Kidney epithelial cell (primary cell): ENCODE results near the gene PTPRU. TPM values are rescaled to one million over a fixed set of nuclear protein-coding genes. Genes with fewer than 3 reads are reported as not detected.

Source experiments
- DNase-seq: peaks from one replicate; pipeline ENCODE4 v3.0.0-alpha.2; 2010; ENCODE audit warnings: low read depth
- H3K27me3 ChIP-seq: 2 replicates; pipeline ENCODE4 v1.6.0; 2011; ENCODE audit warnings: low read length; ENCODE audit not compliant: control insufficient read depth, insufficient read depth
- H3K36me3 ChIP-seq: 2 replicates; pipeline ENCODE4 v1.5.1; 2011; ENCODE audit warnings: low read length; ENCODE audit not compliant: control insufficient read depth, insufficient read depth
- H3K4me3 ChIP-seq: 2 replicates; pipeline ENCODE4 v1.5.1; 2011; ENCODE audit warnings: low read depth, mild to moderate bottlenecking, control low read depth, low read length
- total RNA-seq: library from RNA; depleted of rRNA; stranded (reverse); fragments of >200 nt; gene quantifications from 2 replicates; pipeline ENCODE4 v1.2.3, GENCODE V29; 2015
- TF ChIP-seq, protein P1 (sequence below): IDR thresholded peaks from 2 replicates; pipeline ENCODE4 v1.5.1; 2011; ENCODE audit warnings: mild to moderate bottlenecking, moderate library complexity, low read length, control low read depth, inconsistent platforms; ENCODE audit not compliant: insufficient read depth, poor library complexity, severe bottlenecking

The PTPRU gene
- total RNA-seq, 1 donor from 2014 or later = 55.4 TPM

DNA sequence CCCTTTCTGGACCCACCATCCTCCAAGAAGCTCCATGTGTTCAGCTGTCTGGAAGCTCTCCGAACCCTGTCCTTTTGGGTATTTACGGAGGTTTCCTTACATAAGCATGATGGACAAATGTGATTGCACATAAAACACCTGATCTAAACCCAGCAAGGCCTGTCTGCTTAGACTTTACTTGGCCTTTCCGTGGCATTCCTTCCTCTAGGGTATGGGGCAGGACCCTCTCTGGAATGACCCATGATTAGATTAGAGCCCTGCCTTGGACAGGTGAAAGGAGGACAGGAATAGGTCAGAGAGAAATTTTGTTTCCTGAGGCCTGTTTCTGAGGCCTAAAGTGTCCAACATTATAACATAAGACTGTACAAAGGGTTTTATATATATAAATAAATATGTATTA lies 16.9 kb downstream of the PTPRU start:
- TF ChIP-seq, protein P1, sequence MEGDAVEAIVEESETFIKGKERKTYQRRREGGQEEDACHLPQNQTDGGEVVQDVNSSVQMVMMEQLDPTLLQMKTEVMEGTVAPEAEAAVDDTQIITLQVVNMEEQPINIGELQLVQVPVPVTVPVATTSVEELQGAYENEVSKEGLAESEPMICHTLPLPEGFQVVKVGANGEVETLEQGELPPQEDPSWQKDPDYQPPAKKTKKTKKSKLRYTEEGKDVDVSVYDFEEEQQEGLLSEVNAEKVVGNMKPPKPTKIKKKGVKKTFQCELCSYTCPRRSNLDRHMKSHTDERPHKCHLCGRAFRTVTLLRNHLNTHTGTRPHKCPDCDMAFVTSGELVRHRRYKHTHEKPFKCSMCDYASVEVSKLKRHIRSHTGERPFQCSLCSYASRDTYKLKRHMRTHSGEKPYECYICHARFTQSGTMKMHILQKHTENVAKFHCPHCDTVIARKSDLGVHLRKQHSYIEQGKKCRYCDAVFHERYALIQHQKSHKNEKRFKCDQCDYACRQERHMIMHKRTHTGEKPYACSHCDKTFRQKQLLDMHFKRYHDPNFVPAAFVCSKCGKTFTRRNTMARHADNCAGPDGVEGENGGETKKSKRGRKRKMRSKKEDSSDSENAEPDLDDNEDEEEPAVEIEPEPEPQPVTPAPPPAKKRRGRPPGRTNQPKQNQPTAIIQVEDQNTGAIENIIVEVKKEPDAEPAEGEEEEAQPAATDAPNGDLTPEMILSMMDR = no peak

DNA sequence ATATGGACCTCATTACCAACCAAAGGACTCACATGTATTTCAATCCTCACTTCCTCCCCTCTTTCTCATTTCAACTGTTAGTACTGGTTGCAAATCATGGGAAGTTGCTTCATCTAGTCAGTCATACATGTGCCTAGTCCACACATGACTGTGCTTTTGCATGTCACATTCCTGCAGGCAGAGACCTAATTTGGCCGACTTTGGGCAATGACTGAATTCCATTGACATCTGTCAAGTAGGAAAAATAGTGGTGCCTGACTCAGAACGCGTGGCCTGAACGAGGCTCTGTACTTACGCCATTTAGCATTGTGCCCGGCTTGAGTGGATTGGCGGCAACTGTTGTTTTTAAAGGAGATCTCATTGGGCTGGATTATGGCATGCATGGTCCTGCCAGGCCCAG lies 18.0 kb downstream of the PTPRU start:
- no peak for DNase-seq
- Histone ChIP-seq H3K36me3 (no peaks in the 10 kb centered on the region), H3K4me3 (no peak overlapping the region), H3K27me3 (no peaks in the 10 kb centered on the region)
- TF ChIP-seq, protein P1 = no peak

More for the DNA sequence above, 16.9 kb downstream of the PTPRU start:
- no peak for DNase-seq
- Histone ChIP-seq H3K27me3 (no peaks in the 10 kb centered on the region), H3K4me3 (no peak overlapping the region), H3K36me3 (no peaks in the 10 kb centered on the region)

DNA sequence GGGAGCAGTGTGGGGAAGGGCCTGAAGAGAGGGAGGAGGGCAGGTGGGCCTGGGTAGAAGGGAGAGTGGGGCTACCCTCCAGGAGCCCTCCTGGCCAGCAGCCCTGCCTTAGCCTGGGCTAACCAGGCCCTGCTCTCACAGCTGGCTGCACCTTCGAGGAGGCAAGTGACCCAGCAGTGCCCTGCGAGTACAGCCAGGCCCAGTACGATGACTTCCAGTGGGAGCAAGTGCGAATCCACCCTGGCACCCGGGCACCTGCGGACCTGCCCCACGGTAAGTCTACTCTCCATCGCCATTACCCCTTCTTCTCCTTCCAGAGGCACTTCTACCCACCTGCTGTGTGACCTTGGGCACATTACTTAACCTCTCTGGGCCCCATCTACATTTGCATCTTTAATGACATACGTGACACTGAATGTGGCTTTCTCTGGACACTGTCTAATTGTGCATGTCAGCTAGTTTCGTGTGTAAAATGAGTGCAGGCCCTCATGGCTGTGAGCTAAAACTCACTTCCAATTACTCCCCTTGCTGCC lies 18.9 kb downstream of the PTPRU start:
- TF ChIP-seq, protein P1 = no peak
- no peaks in the 10 kb centered on the region for H3K27me3 ChIP-seq
- DNase-seq = no peak
- no peak overlapping the region for H3K4me3 ChIP-seq
- no peaks in the 10 kb centered on the region for H3K36me3 ChIP-seq

DNA sequence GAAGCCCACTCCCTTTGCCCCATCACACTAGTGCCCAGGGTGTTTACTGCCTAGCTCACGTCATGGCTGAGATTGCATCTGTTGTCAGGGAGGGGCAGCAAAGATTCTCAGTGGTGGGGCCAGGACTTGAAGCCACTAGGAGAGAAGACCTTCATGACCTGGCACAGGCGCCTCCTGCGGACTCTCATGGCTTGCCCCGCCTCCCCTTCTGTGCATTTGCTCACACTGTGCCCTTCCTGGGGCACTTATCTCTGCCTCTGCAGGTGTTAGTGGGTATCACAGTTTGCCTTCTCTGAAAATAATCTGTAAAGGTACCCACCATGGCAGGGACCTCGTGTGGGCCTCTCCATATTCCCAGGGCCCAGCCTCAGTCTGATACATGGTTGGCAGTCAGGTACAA lies 20.1 kb downstream of the PTPRU start:
- H3K36me3 ChIP-seq = no peaks in the 10 kb centered on the region
- TF ChIP-seq, protein P1 = no peak
- no peak overlapping the region for H3K4me3 ChIP-seq
- H3K27me3 ChIP-seq = no peaks in the 10 kb centered on the region
- no peak for DNase-seq

DNA sequence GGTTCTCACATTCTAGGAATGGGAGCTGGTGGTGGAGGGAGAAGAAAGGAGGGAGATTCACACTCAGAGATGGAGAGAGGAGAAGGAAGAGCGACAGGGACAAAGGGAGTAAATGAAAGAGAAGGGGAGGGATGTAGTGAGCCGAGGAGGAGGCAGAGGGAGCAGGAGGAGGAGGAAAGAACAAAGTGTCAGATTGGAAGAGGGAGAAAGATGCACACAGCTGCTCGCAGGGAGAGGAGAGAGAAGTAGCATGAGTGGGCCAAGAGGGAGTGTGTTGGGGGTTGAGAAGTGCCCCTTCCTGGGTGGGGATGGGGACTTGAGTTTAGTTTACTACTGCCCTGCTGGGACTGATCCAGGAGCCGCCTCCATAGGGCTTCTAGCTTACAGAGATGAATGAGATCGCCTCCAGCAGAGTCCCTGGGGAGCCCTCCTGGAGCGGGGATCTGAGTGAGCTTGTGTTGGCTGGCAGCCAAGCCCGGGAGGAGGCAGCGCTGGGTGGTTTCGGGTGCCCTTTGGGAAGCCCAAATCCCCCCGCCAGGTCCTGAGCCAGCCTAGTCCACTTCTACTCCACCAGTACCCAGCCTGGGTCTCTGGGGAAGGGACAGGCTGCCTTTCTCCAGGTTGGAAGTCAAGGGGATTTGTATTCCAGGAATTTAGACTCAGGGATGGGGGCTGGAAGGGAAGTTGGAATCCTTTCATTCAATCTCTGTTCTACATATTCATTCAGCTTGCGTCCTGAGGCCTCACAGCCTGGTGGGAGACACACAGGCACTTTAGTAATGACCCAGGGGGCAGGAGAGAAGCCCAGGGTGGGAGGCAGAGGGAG lies 20.9 kb downstream of the PTPRU start:
- Histone ChIP-seq H3K27me3 (no peaks in the 10 kb centered on the region), H3K4me3 (no peak overlapping the region), H3K36me3 (no peaks in the 10 kb centered on the region)
- TF ChIP-seq, protein P1 = no peak
- no peak for DNase-seq
